ENCODE measurements around the gene TLNRD1.

DNA sequence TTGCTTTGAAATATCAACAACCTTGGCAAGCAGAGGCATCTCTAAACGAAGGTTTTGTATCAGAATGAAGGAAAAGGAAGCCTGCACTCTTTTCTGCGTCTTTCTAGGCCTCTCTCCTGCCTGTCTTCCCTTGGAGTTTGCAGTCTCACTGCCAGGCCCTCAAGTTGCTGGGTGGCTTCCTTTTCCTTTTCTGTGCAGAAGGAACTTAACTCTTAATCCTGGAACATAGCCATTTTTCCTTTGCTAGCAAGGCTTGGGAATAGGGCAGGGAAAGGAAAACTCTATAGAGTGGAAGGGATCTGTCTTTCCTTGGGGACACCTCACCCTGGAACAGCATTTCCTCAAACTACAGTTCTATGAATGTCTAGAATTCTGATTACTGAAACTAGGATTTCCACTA is 32.8 kb downstream of the TLNRD1 start:
- TF ChIP-seq, protein P1, sequence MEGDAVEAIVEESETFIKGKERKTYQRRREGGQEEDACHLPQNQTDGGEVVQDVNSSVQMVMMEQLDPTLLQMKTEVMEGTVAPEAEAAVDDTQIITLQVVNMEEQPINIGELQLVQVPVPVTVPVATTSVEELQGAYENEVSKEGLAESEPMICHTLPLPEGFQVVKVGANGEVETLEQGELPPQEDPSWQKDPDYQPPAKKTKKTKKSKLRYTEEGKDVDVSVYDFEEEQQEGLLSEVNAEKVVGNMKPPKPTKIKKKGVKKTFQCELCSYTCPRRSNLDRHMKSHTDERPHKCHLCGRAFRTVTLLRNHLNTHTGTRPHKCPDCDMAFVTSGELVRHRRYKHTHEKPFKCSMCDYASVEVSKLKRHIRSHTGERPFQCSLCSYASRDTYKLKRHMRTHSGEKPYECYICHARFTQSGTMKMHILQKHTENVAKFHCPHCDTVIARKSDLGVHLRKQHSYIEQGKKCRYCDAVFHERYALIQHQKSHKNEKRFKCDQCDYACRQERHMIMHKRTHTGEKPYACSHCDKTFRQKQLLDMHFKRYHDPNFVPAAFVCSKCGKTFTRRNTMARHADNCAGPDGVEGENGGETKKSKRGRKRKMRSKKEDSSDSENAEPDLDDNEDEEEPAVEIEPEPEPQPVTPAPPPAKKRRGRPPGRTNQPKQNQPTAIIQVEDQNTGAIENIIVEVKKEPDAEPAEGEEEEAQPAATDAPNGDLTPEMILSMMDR (IDR thresholded peaks at IDR 0.05): no peak
- TF ChIP-seq POLR2A (IDR thresholded peaks at IDR 0.05): no peak
